GM12878 (cell line): ENCODE data around the gene COL16A1. TPM values are rescaled to one million over a fixed set of nuclear protein-coding genes. Genes with fewer than 3 reads are reported as not detected.
A peak's percentile ranks its signal among the peaks of the same experiment; 100 is the strongest.

Experiments
- ATAC-seq: fragments of 200-7000 bp; cut with Tn5 transposase; 3 replicates; pipeline ENCODE4 v1.9.1; 2020; ENCODE audit warnings: mild to moderate bottlenecking, moderate library complexity
- BruUV-seq: library from RNA; stranded (reverse); fragments of 400-500 nt; replicated peaks from 2 replicates; lab custom pipeline; 2021; lab: Mats Ljungman, UMichigan
- CTCF ChIA-PET: fragments of 300-600 bp; sonication (Branson Sonifier 250); formaldehyde crosslinking; extraction: SDS; loops from one replicate; lab custom pipeline; 2021; ENCODE audit warnings: inconsistent platforms; lab: Yijun Ruan, JAX
- POLR2A ChIA-PET: fragments of 350-600 bp; formaldehyde crosslinking; extraction: SDS; loops from one replicate; lab custom pipeline; 2021; ENCODE audit warnings: inconsistent platforms; lab: Charles Lee
- RAD21 ChIA-PET: fragments of 300-600 bp; sonication (Branson Sonifier 250); formaldehyde crosslinking; loops from one replicate; lab custom pipeline; 2023; ENCODE audit warnings: antibody characterized with exemption; ENCODE audit not compliant: unreplicated experiment; lab: Charles Lee
- SMC1A ChIA-PET: fragments of 300-600 bp; sonication (Branson Sonifier 250); formaldehyde crosslinking; loops from one replicate; lab custom pipeline; 2023; ENCODE audit not compliant: unreplicated experiment, uncharacterized antibody; lab: Charles Lee
- DNase-seq: peaks from one replicate; pipeline ENCODE4 v3.0.0-alpha.2; 2011; ENCODE audit warnings: low read depth, low spot score
- FAIRE-seq: peaks from 3 replicates; lab custom pipeline; 2011; peaks lifted over from hg19 to GRCh38; lab: Jason Lieb, UNC
- H2AFZ ChIP-seq: 2 replicates; pipeline ENCODE4 v1.6.0; 2011; ENCODE audit warnings: low read depth, low read length, control low read depth; ENCODE audit not compliant: control insufficient read depth
- H3K27ac ChIP-seq: 2 replicates; pipeline ENCODE4 v1.5.1; 2011; ENCODE audit warnings: control low read depth; ENCODE audit not compliant: control insufficient read depth, insufficient read depth
- H3K27me3 ChIP-seq, 2 experiments: replicated peaks in 1 of 2; 2 replicates each; pipeline versions ENCODE4 v1.6.0 to v1.6.1; 2011; ENCODE audit warnings: low read length in 1 of 2; ENCODE audit not compliant: control insufficient read depth in 2 of 2, insufficient read depth in 2 of 2
- H3K36me3 ChIP-seq, 2 experiments: 2 replicates each; pipeline ENCODE4 v1.5.1; 2011; ENCODE audit warnings: low read length in 1 of 2; ENCODE audit not compliant: control insufficient read depth in 2 of 2, insufficient read depth in 2 of 2
- H3K4me1 ChIP-seq: 2 replicates; pipeline ENCODE4 v1.6.1; 2011; ENCODE audit warnings: mild to moderate bottlenecking, low read length, moderate library complexity, mixed read lengths; ENCODE audit not compliant: control insufficient read depth, insufficient read depth
- H3K4me2 ChIP-seq: 2 replicates; pipeline ENCODE4 v1.6.0; 2011; ENCODE audit warnings: control low read depth; ENCODE audit not compliant: control insufficient read depth, insufficient read depth
- H3K4me3 ChIP-seq: fragments of 200-600 bp; sonication (generic); 2 replicates; pipeline ENCODE4 v1.5.1; 2016
- H3K79me2 ChIP-seq: 2 replicates; pipeline ENCODE4 v1.6.0; 2011; ENCODE audit warnings: low read length; ENCODE audit not compliant: control insufficient read depth, insufficient read depth
- H3K9ac ChIP-seq: 2 replicates; pipeline ENCODE4 v1.8.0; 2011; ENCODE audit warnings: low read length, control low read depth, mixed read lengths; ENCODE audit not compliant: control insufficient read depth, insufficient read depth
- H3K9me3 ChIP-seq: replicated peaks from 3 replicates; pipeline ENCODE4 v1.5.1; 2011; ENCODE audit warnings: mild to moderate bottlenecking, low read length; ENCODE audit not compliant: control insufficient read depth, insufficient read depth
- H4K20me1 ChIP-seq: 2 replicates; pipeline ENCODE4 v1.6.0; 2011; ENCODE audit not compliant: control insufficient read depth, insufficient read depth
- BACH1 ChIP-seq: fragments of 450-650 bp; IDR thresholded peaks from 2 replicates; pipeline ENCODE4 v1.6.1; 2017; ENCODE audit warnings: mild to moderate bottlenecking, borderline replicate concordance
- CREM ChIP-seq: IDR thresholded peaks from 2 replicates; pipeline ENCODE4 v1.6.1; 2014; ENCODE audit warnings: antibody characterized with exemption, low read depth
- EGR1 ChIP-seq, 2 experiments: IDR thresholded peaks; 1 replicate in 1 of 2; 2 replicates in 1 of 2; pipeline ENCODE4 v1.6.1; 2011 to 2012; ENCODE audit warnings: low read depth in 2 of 2, low read length in 2 of 2, borderline replicate concordance in 1 of 2, mild to moderate bottlenecking in 1 of 2, moderate library complexity in 1 of 2
- FOXK2 ChIP-seq: fragments of 450-650 bp; IDR thresholded peaks from 2 replicates; pipeline ENCODE4 v1.6.1; 2017; ENCODE audit warnings: mild to moderate bottlenecking, moderate library complexity
- HDAC2 ChIP-seq: fragments of 200-600 bp; sonication (generic); IDR thresholded peaks from 2 replicates; pipeline ENCODE4 v1.6.1; 2017
- HDAC6 ChIP-seq: fragments of 200-600 bp; sonication (generic); IDR thresholded peaks from one replicate; pipeline ENCODE4 v1.8.0; 2017; ENCODE audit warnings: antibody characterized with exemption; ENCODE audit not compliant: unreplicated experiment
- NR2F1 ChIP-seq: fragments of 450-650 bp; conservative IDR thresholded peaks from 2 replicates; pipeline ENCODE4 v1.6.1; 2017; ENCODE audit warnings: mild to moderate bottlenecking
- RAD21 ChIP-seq: IDR thresholded peaks from 2 replicates; pipeline ENCODE4 v1.6.1; 2011; ENCODE audit warnings: mild to moderate bottlenecking, low read depth, low read length, moderate library complexity; ENCODE audit not compliant: insufficient read depth
- RB1 ChIP-seq: fragments of 450-650 bp; formaldehyde crosslinking; IDR thresholded peaks from 2 replicates; pipeline ENCODE4 v1.6.1; 2017; ENCODE audit warnings: mild to moderate bottlenecking, borderline replicate concordance
- SREBF1 ChIP-seq: IDR thresholded peaks from 2 replicates; pipeline ENCODE4 v1.6.1; 2012; ENCODE audit warnings: mild to moderate bottlenecking, low read length
- STAT3 ChIP-seq: IDR thresholded peaks from 2 replicates; pipeline ENCODE4 v1.6.1; 2011; ENCODE audit warnings: low read depth, low read length, improper control_type of control experiment
- TAF1 ChIP-seq: IDR thresholded peaks from 2 replicates; pipeline ENCODE4 v1.6.1; 2011; ENCODE audit warnings: mild to moderate bottlenecking, low read depth, low read length, borderline replicate concordance
- TCF3 ChIP-seq: IDR thresholded peaks from 2 replicates; pipeline ENCODE4 v1.6.1; 2012; ENCODE audit warnings: low read depth, mild to moderate bottlenecking, low read length, borderline replicate concordance; ENCODE audit not compliant: insufficient read depth
- ZBED1 ChIP-seq: IDR thresholded peaks from 2 replicates; pipeline ENCODE4 v1.6.1; 2016; ENCODE audit warnings: borderline replicate concordance
- ZNF24 ChIP-seq: fragments of 450-650 bp; IDR thresholded peaks from 2 replicates; pipeline ENCODE4 v1.6.1; 2017; ENCODE audit warnings: antibody characterized with exemption, mild to moderate bottlenecking
- WGBS: methylation state at CpG from one replicate; pipeline ENCODE4 v1.1.6; 2016; ENCODE audit warnings: low lambda C conversion rate; ENCODE audit not compliant: insufficient replicate concordance, insufficient coverage; ENCODE audit errors: missing lambda C conversion rate; 5-methylcytosine and 5-hydroxymethylcytosine counted together
- in situ Hi-C: fragments of 300-500 bp; cut with MboI; formaldehyde crosslinking; loops from 9 replicates; pipeline ENCODE4 v1.14.3; 2018; ENCODE audit warnings: mixed read lengths
- intact Hi-C: fragments of 100-400 bp; cut with micrococcal nuclease; formaldehyde crosslinking; loops from one replicate; pipeline ENCODE4 v1.14.2; 2022; ENCODE audit not compliant: unreplicated experiment
- polyA plus RNA-seq, 11 experiments: library from polyadenylated mRNA; depleted of rRNA in 4 of 11; unstranded in 6 of 11; stranded (reverse) in 5 of 11; fragments of >200 nt; fragmentation: Nextera tagmentation in 4 of 11; fragmentation: Illumina TruSeq in 1 of 11; extraction: Ambion mirVana in 4 of 11; extraction: Trizol in 1 of 11; gene quantifications; 1 replicate in 1 of 11; 2 replicates in 10 of 11; pipeline versions ENCODE4 v1.2.1 to v1.2.3, GENCODE V29; 2011 to 2016; ENCODE audit warnings: inconsistent platforms in 2 of 11, missing spikeins in 2 of 11, low read depth in 1 of 11
- total RNA-seq, 4 experiments: library from RNA; depleted of rRNA in 3 of 4; stranded (reverse); fragments of >200 nt in 3 of 4; fragmentation: Illumina TruSeq in 1 of 4; extraction: Trizol in 1 of 4; gene quantifications; 2 replicates each; pipeline versions ENCODE4 v1.2.1 to v1.2.3, GENCODE V29; 2013 to 2021
- TF ChIP-seq, protein P1 (sequence below): fragments of 450-650 bp; conservative IDR thresholded peaks from 2 replicates; pipeline ENCODE4 v1.6.1; 2017; ENCODE audit warnings: mild to moderate bottlenecking, moderate library complexity
- TF ChIP-seq, protein P2 (sequence below): fragments of 450-650 bp; IDR thresholded peaks from 2 replicates; pipeline ENCODE4 v1.6.1; 2017; ENCODE audit warnings: mild to moderate bottlenecking, moderate library complexity

The COL16A1 gene
- total and polyA plus RNA-seq, 10 of the 15 experiments (the other 5 are each of a cell fraction or from before 2014, with no cell fraction given): 0.02 to 3.7 (median 0.59) TPM

GRCh38 chr1:31645274-31645568 is 58.6 kb downstream of the COL16A1 start:
- ChIA-PET RAD21 (interaction anchor here (0.7 to 2.1 kb wide), 12 partner anchors 11 to 423 kb away, joined by 3 to 11 read pairs (median 3); no protein-coding TSS in a partner anchor), POLR2A (interaction anchor here (0.7 to 0.8 kb wide), 2 partner anchors 349 to 920 kb away, joined by 3 to 4 read pairs; partner anchors contain the start of genes SNRNP40 and ZCCHC17)
- peaks cover 33% of the 10 kb centered on the region for H3K79me2 ChIP-seq
- TF ChIP-seq FOXK2 (no peak), ZNF24 (no peak), CREM (no peak), SREBF1 (no peak), BACH1 (0 out of 2 replicates have a peak, but pooled peaks have one; percentile 11), HDAC6 (no peak), RAD21 (no peak), HDAC2 (no peak), RB1 (0 out of 2 replicates have a peak, but pooled peaks have one; percentile 20), ZBED1 (no peak), TCF3 (no peak), STAT3 (peak; percentile 85; the same call in 1 of the 2 replicates), NR2F1 (no peak), TAF1 (no peak), EGR1 (IDR thresholded peaks at IDR 0.05; ENCODE audit: borderline replicate concordance in 1 of 2, low read depth in 2 of 2, low read length in 2 of 2) (no peak)
- TF ChIP-seq, protein P1, sequence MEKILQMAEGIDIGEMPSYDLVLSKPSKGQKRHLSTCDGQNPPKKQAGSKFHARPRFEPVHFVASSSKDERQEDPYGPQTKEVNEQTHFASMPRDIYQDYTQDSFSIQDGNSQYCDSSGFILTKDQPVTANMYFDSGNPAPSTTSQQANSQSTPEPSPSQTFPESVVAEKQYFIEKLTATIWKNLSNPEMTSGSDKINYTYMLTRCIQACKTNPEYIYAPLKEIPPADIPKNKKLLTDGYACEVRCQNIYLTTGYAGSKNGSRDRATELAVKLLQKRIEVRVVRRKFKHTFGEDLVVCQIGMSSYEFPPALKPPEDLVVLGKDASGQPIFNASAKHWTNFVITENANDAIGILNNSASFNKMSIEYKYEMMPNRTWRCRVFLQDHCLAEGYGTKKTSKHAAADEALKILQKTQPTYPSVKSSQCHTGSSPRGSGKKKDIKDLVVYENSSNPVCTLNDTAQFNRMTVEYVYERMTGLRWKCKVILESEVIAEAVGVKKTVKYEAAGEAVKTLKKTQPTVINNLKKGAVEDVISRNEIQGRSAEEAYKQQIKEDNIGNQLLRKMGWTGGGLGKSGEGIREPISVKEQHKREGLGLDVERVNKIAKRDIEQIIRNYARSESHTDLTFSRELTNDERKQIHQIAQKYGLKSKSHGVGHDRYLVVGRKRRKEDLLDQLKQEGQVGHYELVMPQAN: peak; percentile 71
- TF ChIP-seq, protein P2, sequence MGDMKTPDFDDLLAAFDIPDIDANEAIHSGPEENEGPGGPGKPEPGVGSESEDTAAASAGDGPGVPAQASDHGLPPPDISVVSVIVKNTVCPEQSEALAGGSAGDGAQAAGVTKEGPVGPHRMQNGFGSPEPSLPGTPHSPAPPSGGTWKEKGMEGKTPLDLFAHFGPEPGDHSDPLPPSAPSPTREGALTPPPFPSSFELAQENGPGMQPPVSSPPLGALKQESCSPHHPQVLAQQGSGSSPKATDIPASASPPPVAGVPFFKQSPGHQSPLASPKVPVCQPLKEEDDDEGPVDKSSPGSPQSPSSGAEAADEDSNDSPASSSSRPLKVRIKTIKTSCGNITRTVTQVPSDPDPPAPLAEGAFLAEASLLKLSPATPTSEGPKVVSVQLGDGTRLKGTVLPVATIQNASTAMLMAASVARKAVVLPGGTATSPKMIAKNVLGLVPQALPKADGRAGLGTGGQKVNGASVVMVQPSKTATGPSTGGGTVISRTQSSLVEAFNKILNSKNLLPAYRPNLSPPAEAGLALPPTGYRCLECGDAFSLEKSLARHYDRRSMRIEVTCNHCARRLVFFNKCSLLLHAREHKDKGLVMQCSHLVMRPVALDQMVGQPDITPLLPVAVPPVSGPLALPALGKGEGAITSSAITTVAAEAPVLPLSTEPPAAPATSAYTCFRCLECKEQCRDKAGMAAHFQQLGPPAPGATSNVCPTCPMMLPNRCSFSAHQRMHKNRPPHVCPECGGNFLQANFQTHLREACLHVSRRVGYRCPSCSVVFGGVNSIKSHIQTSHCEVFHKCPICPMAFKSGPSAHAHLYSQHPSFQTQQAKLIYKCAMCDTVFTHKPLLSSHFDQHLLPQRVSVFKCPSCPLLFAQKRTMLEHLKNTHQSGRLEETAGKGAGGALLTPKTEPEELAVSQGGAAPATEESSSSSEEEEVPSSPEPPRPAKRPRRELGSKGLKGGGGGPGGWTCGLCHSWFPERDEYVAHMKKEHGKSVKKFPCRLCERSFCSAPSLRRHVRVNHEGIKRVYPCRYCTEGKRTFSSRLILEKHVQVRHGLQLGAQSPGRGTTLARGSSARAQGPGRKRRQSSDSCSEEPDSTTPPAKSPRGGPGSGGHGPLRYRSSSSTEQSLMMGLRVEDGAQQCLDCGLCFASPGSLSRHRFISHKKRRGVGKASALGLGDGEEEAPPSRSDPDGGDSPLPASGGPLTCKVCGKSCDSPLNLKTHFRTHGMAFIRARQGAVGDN: no peak

More at GRCh38 chr1:31645274-31645568, 58.6 kb downstream of the COL16A1 start:
- peak overlapping the region; percentile 84 for H3K4me2 ChIP-seq
- H4K20me1 ChIP-seq: no peaks in the 10 kb centered on the region
- no peaks in the 10 kb centered on the region; a peak in 1 of 4 replicates for H3K27me3 ChIP-seq
- ATAC-seq: no peak
- BruUV-seq: TSS peak; percentile 85
- H3K36me3 ChIP-seq: no peaks in the 10 kb centered on the region
- 2% methylated on average over 11 of the region's 11 CpGs for WGBS
- peak overlapping the region; percentile 84 for H2AFZ ChIP-seq
- intact Hi-C loops (no loop called here), in situ Hi-C loops (no loop called here)
- SMC1A ChIA-PET: interaction anchor here (0.8 to 1.5 kb wide), 5 partner anchors 13 to 223 kb away, joined by 3 to 5 read pairs (median 3); no protein-coding TSS in a partner anchor
- H3K4me1 ChIP-seq: peaks cover 4% of the 10 kb centered on the region; the same call in 1 of the 2 replicates
- CTCF ChIA-PET: interaction anchor here (0.6 to 3.0 kb wide), 14 partner anchors 9 to 479 kb away, joined by 3 to 14 read pairs (median 4); partner anchors contain the start of gene COL16A1
- peak overlapping the region; percentile 92 for H3K27ac ChIP-seq
- H3K4me3 ChIP-seq: peak overlapping the region; percentile 78
- no peak for DNase-seq
- H3K9me3 ChIP-seq: no peaks in the 10 kb centered on the region
- FAIRE-seq: no peak
- H3K9ac ChIP-seq: peak overlapping the region; percentile 89
